ENCODE results near the gene SOX12. TPM values are rescaled to one million over a fixed set of nuclear protein-coding genes. Genes with fewer than 3 reads are reported as not detected.

SOX12 gene
- total RNA-seq, 1 donor from 2014 or later = 43.4 TPM

GRCh38 chr20:309841-310644 is 15.3 kb upstream of the SOX12 start:
- no peaks in the 10 kb centered on the region for H3K36me3 ChIP-seq (ENCODE audit: insufficient read depth, low read length)
- Mint-ChIP-seq H3K4me3 (ENCODE audit: unreplicated experiment) (peak overlapping the region; percentile 84), H3K27ac (ENCODE audit: unreplicated experiment) (peak overlapping the region; percentile 95), H3K4me1 (ENCODE audit: low read depth, unreplicated experiment) (peaks cover 9% of the 10 kb centered on the region), H3K36me3 (ENCODE audit: low read depth, unreplicated experiment) (no peaks in the 10 kb centered on the region), H3K9me3 (ENCODE audit: unreplicated experiment) (no peaks in the 10 kb centered on the region), H3K27me3 (ENCODE audit: low read depth, unreplicated experiment) (no peaks in the 10 kb centered on the region)
- no peaks in the 10 kb centered on the region for H3K9me3 ChIP-seq (ENCODE audit: insufficient read depth, low read depth, low read length)
- no peak for TF ChIP-seq CTCF (IDR thresholded peaks at IDR 0.05; ENCODE audit: insufficient read depth, low read depth, low read length)
- TF ChIP-seq EZH2 (IDR thresholded peaks at IDR 0.05; ENCODE audit: insufficient read depth, low read length) = no peak
- peak overlapping the region; percentile 96 for H3K27ac ChIP-seq (ENCODE audit: low read depth, low read length)
- H3K9ac ChIP-seq (ENCODE audit: low read length) = peak overlapping the region; percentile 88
- peaks cover 21% of the 10 kb centered on the region for H3K4me1 ChIP-seq (ENCODE audit: insufficient read depth, low read length)
- peak overlapping the region; percentile 59 for H3K4me3 ChIP-seq (ENCODE audit: insufficient read depth, low read depth, low read length)
- peak overlapping the region; percentile 80 for H2AFZ ChIP-seq (ENCODE audit: low read depth, low read length)
- FAIRE-seq = peak; percentile 82
- H3K4me2 ChIP-seq (ENCODE audit: low read length) = peak overlapping the region; percentile 93
- H3K27me3 ChIP-seq (ENCODE audit: insufficient read depth, low read length) = no peaks in the 10 kb centered on the region
- H3K79me2 ChIP-seq (ENCODE audit: insufficient read depth, low read length) = no peaks in the 10 kb centered on the region
- peak; percentile 98 for DNase-seq (ENCODE audit: low read depth)
- no peaks in the 10 kb centered on the region for H4K20me1 ChIP-seq (ENCODE audit: insufficient read depth, low read length)

GRCh38 chr20:310645-311044 is 14.7 kb upstream of the SOX12 start:
- Histone ChIP-seq H3K36me3 (ENCODE audit: insufficient read depth, low read length) (no peaks in the 10 kb centered on the region), H3K9me3 (ENCODE audit: insufficient read depth, low read depth, low read length) (no peaks in the 10 kb centered on the region), H3K4me2 (ENCODE audit: low read length) (peak overlapping the region; percentile 93), H3K27ac (ENCODE audit: low read depth, low read length) (peak overlapping the region; percentile 96), H2AFZ (ENCODE audit: low read depth, low read length) (no peak overlapping the region), H3K4me3 (ENCODE audit: insufficient read depth, low read depth, low read length) (no peak overlapping the region), H4K20me1 (ENCODE audit: insufficient read depth, low read length) (no peaks in the 10 kb centered on the region), H3K4me1 (ENCODE audit: insufficient read depth, low read length) (peaks cover 21% of the 10 kb centered on the region), H3K27me3 (ENCODE audit: insufficient read depth, low read length) (no peaks in the 10 kb centered on the region), H3K79me2 (ENCODE audit: insufficient read depth, low read length) (no peaks in the 10 kb centered on the region), H3K9ac (ENCODE audit: low read length) (no peak overlapping the region)
- Mint-ChIP-seq H3K4me1 (ENCODE audit: low read depth, unreplicated experiment) (peaks cover 9% of the 10 kb centered on the region), H3K27ac (ENCODE audit: unreplicated experiment) (peak overlapping the region; percentile 95), H3K9me3 (ENCODE audit: unreplicated experiment) (no peaks in the 10 kb centered on the region), H3K4me3 (ENCODE audit: unreplicated experiment) (peak overlapping the region; percentile 84), H3K36me3 (ENCODE audit: low read depth, unreplicated experiment) (no peaks in the 10 kb centered on the region), H3K27me3 (ENCODE audit: low read depth, unreplicated experiment) (no peaks in the 10 kb centered on the region)
- TF ChIP-seq CTCF (IDR thresholded peaks at IDR 0.05; ENCODE audit: insufficient read depth, low read depth, low read length) = no peak
- TF ChIP-seq EZH2 (IDR thresholded peaks at IDR 0.05; ENCODE audit: insufficient read depth, low read length) = no peak
- no peak for DNase-seq (ENCODE audit: low read depth)
- FAIRE-seq = no peak

DNA sequence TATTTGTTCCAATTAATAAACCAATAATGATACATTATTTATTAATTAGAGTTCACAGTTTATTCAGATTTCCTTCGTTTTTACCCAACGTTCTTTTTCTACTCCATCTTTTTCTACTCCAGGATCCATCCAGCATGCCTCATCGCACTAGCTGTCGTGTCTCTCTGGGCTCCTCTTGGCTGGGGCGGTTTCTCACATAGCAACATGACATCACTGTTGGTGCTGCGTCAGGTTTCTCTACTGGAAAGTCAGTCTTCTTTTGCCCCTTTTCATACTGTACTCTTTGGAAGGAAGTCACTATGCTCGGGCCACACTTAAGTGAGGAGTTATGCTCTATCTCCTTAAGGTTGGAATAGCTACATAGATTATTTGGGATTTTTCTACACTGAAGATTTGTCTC is 13.7 kb upstream of the SOX12 start:
- H3K9ac ChIP-seq (ENCODE audit: low read length) = no peak overlapping the region
- no peak overlapping the region for H2AFZ ChIP-seq (ENCODE audit: low read depth, low read length)
- H3K36me3 Mint-ChIP-seq (ENCODE audit: low read depth, unreplicated experiment) = no peaks in the 10 kb centered on the region
- FAIRE-seq (no peak), DNase-seq (ENCODE audit: low read depth) (no peak)
- H3K4me2 ChIP-seq (ENCODE audit: low read length) = no peak overlapping the region
- H3K9me3 ChIP-seq (ENCODE audit: insufficient read depth, low read depth, low read length) = no peaks in the 10 kb centered on the region
- no peaks in the 10 kb centered on the region for H3K9me3 Mint-ChIP-seq (ENCODE audit: unreplicated experiment)
- no peak overlapping the region for H3K4me3 ChIP-seq (ENCODE audit: insufficient read depth, low read depth, low read length)
- H3K4me1 Mint-ChIP-seq (ENCODE audit: low read depth, unreplicated experiment) = peaks cover 9% of the 10 kb centered on the region
- no peak for TF ChIP-seq EZH2 (IDR thresholded peaks at IDR 0.05; ENCODE audit: insufficient read depth, low read length)
- no peak for TF ChIP-seq CTCF (IDR thresholded peaks at IDR 0.05; ENCODE audit: insufficient read depth, low read depth, low read length)
- H3K36me3 ChIP-seq (ENCODE audit: insufficient read depth, low read length) = no peaks in the 10 kb centered on the region
- H3K27me3 ChIP-seq (ENCODE audit: insufficient read depth, low read length) = no peaks in the 10 kb centered on the region
- H4K20me1 ChIP-seq (ENCODE audit: insufficient read depth, low read length) = no peaks in the 10 kb centered on the region
- peaks cover 21% of the 10 kb centered on the region for H3K4me1 ChIP-seq (ENCODE audit: insufficient read depth, low read length)
- H3K4me3 Mint-ChIP-seq (ENCODE audit: unreplicated experiment) = no peak overlapping the region
- H3K27ac ChIP-seq (ENCODE audit: low read depth, low read length) = no peak overlapping the region
- H3K79me2 ChIP-seq (ENCODE audit: insufficient read depth, low read length) = no peaks in the 10 kb centered on the region
- H3K27ac Mint-ChIP-seq (ENCODE audit: unreplicated experiment) = no peak overlapping the region
- no peaks in the 10 kb centered on the region for H3K27me3 Mint-ChIP-seq (ENCODE audit: low read depth, unreplicated experiment)

Measured in astrocyte (in vitro differentiated cells and primary cell).